Measurements from ENCODE around the gene LSG1.

- TF ChIP-seq POLR2AphosphoS5 (IDR thresholded peaks at IDR 0.05; ENCODE audit: borderline replicate concordance, low read depth, low read length) = no peak
- no peak for TF ChIP-seq EZH2 (IDR thresholded peaks at IDR 0.05)
Measured at GRCh38 chr3:194624956-194625355, 47.0 kb downstream of the LSG1 start.
